ENCODE measurements around the gene SEC24C. TPM values are rescaled to one million over a fixed set of nuclear protein-coding genes. Genes with fewer than 3 reads are reported as not detected.

The SEC24C gene
- total RNA-seq, 2 donors from 2014 or later: 152 to 172 TPM

Other genes with a start within 250 kb of the SEC24C start
- gene PPP3CB, start 248.3 kb upstream of the SEC24C start, total RNA-seq: 10 to 100 TPM; 47.7 to 51.0 TPM
- gene USP54, start 153.0 kb upstream of the SEC24C start, total RNA-seq: 10 to 100 TPM in 1 of 2 donors, 1 to 10 TPM in 1; 9.3 to 18.1 TPM
- not detected for gene MYOZ1, start 102.9 kb upstream of the SEC24C start, total RNA-seq
- gene SYNPO2L, start 88.3 kb upstream of the SEC24C start, total RNA-seq: not detected
- 10 to 100 TPM in 1 of 2 donors, 1 to 10 TPM in 1; 9.8 to 26.0 TPM for gene AGAP5, start 46.3 kb upstream of the SEC24C start, total RNA-seq
- gene CHCHD1, start 37.7 kb downstream of the SEC24C start, total RNA-seq: 10 to 100 TPM; 18.7 to 28.5 TPM
- gene ZSWIM8, start 41.2 kb downstream of the SEC24C start, total RNA-seq: 100 to 1,000 TPM; 121 to 148 TPM
- 10 to 100 TPM; 42.8 to 83.3 TPM for gene NDST2, start 67.2 kb downstream of the SEC24C start, total RNA-seq
- gene CAMK2G, start 130.2 kb downstream of the SEC24C start, total RNA-seq: 10 to 100 TPM in 1 of 2 donors, 1 to 10 TPM in 1; 6.9 to 15.3 TPM
- gene PLAU, start 166.8 kb downstream of the SEC24C start, total RNA-seq: not detected